GM12873 (cell line): Measurements from ENCODE around the gene CCR8.

Experiments used
- TF ChIP-seq, protein P1 (sequence below): IDR thresholded peaks from 2 replicates; pipeline ENCODE4 v1.5.1; 2012; ENCODE audit warnings: low read depth, mild to moderate bottlenecking, moderate library complexity, low read length, control low read depth; ENCODE audit not compliant: insufficient read depth; ENCODE audit errors: missing control alignments

Gene CCR8

DNA sequence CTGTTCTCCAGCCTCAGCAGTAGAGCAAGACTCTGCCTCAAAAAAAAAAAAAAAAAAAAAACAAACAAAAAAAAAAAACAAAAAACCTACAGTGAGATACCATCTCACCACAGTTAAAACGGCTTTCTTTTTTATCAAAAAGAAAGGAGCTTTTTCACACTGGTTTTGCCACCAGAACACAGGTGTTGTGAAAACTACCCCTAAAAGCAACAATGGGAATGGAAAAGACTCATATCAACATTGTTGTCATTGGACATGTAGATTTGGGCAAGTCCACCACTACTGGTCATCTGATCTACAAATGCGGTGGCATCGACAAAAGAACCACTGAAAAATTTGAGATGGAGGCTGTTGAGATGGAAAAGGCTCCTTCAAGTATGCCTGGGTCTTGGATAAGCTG lies 28.8 kb downstream of the CCR8 start:
- TF ChIP-seq, protein P1, sequence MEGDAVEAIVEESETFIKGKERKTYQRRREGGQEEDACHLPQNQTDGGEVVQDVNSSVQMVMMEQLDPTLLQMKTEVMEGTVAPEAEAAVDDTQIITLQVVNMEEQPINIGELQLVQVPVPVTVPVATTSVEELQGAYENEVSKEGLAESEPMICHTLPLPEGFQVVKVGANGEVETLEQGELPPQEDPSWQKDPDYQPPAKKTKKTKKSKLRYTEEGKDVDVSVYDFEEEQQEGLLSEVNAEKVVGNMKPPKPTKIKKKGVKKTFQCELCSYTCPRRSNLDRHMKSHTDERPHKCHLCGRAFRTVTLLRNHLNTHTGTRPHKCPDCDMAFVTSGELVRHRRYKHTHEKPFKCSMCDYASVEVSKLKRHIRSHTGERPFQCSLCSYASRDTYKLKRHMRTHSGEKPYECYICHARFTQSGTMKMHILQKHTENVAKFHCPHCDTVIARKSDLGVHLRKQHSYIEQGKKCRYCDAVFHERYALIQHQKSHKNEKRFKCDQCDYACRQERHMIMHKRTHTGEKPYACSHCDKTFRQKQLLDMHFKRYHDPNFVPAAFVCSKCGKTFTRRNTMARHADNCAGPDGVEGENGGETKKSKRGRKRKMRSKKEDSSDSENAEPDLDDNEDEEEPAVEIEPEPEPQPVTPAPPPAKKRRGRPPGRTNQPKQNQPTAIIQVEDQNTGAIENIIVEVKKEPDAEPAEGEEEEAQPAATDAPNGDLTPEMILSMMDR: no peak

DNA sequence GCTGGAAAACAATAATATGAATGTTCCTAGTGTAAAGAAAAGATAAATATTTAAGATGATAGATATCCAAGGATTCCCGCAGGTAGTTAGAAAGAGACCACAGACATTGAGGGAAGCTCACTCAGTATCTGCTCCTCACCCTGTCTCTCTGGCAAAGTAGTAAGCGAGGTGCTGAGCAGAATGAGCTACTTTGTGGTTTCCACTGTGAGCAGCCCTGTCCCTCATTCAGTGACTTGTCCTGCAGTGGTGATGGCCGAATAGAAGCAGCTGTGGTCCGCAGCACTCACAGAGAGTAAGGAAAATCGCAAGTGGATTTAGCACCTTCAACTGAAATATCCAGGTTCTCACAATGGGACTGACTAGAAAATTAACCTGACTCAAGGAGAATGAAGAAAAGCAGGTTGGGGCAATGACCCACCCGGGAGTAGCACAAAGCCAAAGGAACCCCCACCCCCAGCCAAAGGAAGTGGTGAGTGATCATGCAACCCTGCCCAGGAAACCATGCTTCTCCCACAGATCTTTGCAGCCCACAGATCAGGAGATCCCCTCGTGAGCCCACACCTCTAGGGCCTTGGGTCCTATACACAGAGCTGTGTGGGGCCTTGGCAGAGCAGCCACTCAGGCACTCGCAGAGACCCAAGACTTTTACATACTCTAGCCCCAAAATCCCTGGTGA lies 31.9 kb downstream of the CCR8 start:
- TF ChIP-seq, protein P1: no peak

GRCh38 chr3:39362192-39362591 lies 32.7 kb downstream of the CCR8 start:
- TF ChIP-seq, protein P1: no peak

GRCh38 chr3:39362812-39363211 lies 33.3 kb downstream of the CCR8 start:
- TF ChIP-seq, protein P1: no peak

DNA sequence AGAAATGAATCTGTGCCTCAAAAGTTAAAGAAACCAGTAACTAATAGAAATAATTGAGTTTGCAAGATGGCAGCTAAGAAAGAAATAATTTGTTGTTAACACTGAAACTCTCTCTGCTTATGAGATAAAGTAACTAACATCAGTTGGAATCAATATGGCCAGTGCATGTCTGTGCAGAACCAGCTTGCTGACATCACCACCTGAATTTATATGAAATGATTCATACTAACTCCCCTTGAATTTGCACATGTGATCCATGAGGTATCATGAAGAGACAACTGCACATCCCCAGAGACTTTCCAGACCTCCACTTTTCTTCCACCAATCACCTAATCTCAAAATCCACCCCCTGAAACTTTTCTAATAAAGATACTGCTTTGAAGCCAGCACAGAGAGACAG lies 43.3 kb downstream of the CCR8 start:
- TF ChIP-seq, protein P1: no peak

GRCh38 chr3:39376959-39377634 lies 47.6 kb downstream of the CCR8 start:
- TF ChIP-seq, protein P1: no peak

- TF ChIP-seq, protein P1: peak; percentile 94
These were observed 48.6 kb downstream of the CCR8 start for GRCh38 chr3:39378088-39378487.
